AG04450 (cell line): Measurements from ENCODE around the gene PCF11. TPM values are rescaled to one million over a fixed set of nuclear protein-coding genes. Genes with fewer than 3 reads are reported as not detected.
"Not testable (repeated sequence)": the region's sequence is repeated elsewhere in the genome, so short reads cannot be mapped to it uniquely, and the experiment has no call there.

Experiments
- CTCF ChIA-PET: fragments of 300-600, 350-600 bp; formaldehyde crosslinking; extraction: SDS; loops from one replicate; lab custom pipeline; 2022; ENCODE audit warnings: antibody characterized with exemption, inconsistent platforms; lab: Charles Lee
- POLR2A ChIA-PET: fragments of 350-600 bp; formaldehyde crosslinking; extraction: SDS; loops from one replicate; lab custom pipeline; 2021; ENCODE audit warnings: antibody characterized with exemption, inconsistent platforms; lab: Yijun Ruan, JAX
- DNase-seq: peaks from one replicate; pipeline ENCODE4 v3.0.0-alpha.2; 2011; ENCODE audit warnings: low read depth, low spot score
- H3K27ac ChIP-seq: one replicate; pipeline ENCODE4 v1.5.1; 2012; ENCODE audit warnings: low read depth, low read length, control low read depth
- H3K27me3 ChIP-seq: one replicate; pipeline ENCODE4 v1.6.0; 2012; ENCODE audit warnings: low read length; ENCODE audit not compliant: control insufficient read depth, insufficient read depth
- H3K4me3 ChIP-seq: 2 replicates; pipeline ENCODE4 v1.5.1; 2011; ENCODE audit warnings: mild to moderate bottlenecking, low read depth, low read length, control low read depth
- H3K9me3 ChIP-seq: 2 replicates; pipeline ENCODE4 v1.5.1; 2012; ENCODE audit warnings: low read length; ENCODE audit not compliant: control insufficient read depth, insufficient read depth
- CTCF ChIP-seq: IDR thresholded peaks from 2 replicates; pipeline ENCODE4 v1.5.1; 2011; ENCODE audit warnings: low read depth, low read length, control low read depth, inconsistent platforms
- polyA plus RNA-seq: library from polyadenylated mRNA; depleted of rRNA; stranded (reverse); fragments of >200 nt; gene quantifications from 2 replicates; pipeline ENCODE4 v1.2.3, GENCODE V29; 2011

The PCF11 gene
- polyA plus RNA-seq, 1 experiment = 32.7 TPM

GRCh38 chr11:83124636-83125424, 32.1 kb upstream of the PCF11 start:
- DNase-seq = no peak
- Histone ChIP-seq H3K9me3 (no peaks in the 10 kb centered on the region; the same call in 1 of the 2 replicates), H3K27me3 (peaks cover 2% of the 10 kb centered on the region), H3K4me3 (no peak overlapping the region), H3K27ac (no peak overlapping the region)
- ChIA-PET POLR2A (no interaction called here), CTCF (no interaction called here)
- TF ChIP-seq CTCF = no peak

- Histone ChIP-seq H3K9me3 (no peaks in the 10 kb centered on the region; the same call in 1 of the 2 replicates), H3K27me3 (peaks cover 2% of the 10 kb centered on the region), H3K27ac (no peak overlapping the region), H3K4me3 (no peak overlapping the region)
- no peak for DNase-seq
- no peak for TF ChIP-seq CTCF
- POLR2A ChIA-PET = no interaction called here
- CTCF ChIA-PET = no interaction called here
Observed at GRCh38 chr11:83125577-83125976, 31.4 kb upstream of the PCF11 start.

- POLR2A ChIA-PET = no interaction called here
- CTCF ChIA-PET = interaction anchor here (0.6 to 0.7 kb wide), 3 partner anchors 13 to 1628 kb away, joined by 3 to 6 read pairs (median 4); partner anchors contain the start of gene RAB30
- Histone ChIP-seq H3K9me3 (no peaks in the 10 kb centered on the region; the same call in 1 of the 2 replicates), H3K4me3 (no peak overlapping the region), H3K27ac (no peak overlapping the region), H3K27me3 (peaks cover 2% of the 10 kb centered on the region)
- DNase-seq = no peak
- no peak for TF ChIP-seq CTCF
Observed at GRCh38 chr11:83127310-83127637, 29.7 kb upstream of the PCF11 start.

GRCh38 chr11:83132191-83132590, 24.7 kb upstream of the PCF11 start:
- no peak for TF ChIP-seq CTCF
- Histone ChIP-seq H3K9me3 (no peaks in the 10 kb centered on the region; the same call in 1 of the 2 replicates), H3K27me3 (peaks cover 2% of the 10 kb centered on the region), H3K27ac (no peak overlapping the region), H3K4me3 (no peak overlapping the region)
- POLR2A ChIA-PET = no interaction called here
- no peak for DNase-seq
- CTCF ChIA-PET = no interaction called here

GRCh38 chr11:83133266-83133665, 23.7 kb upstream of the PCF11 start:
- H3K9me3 ChIP-seq, H3K27me3 ChIP-seq, POLR2A ChIA-PET, H3K27ac ChIP-seq, CTCF ChIA-PET, DNase-seq, H3K4me3 ChIP-seq: not testable (repeated sequence)
